KOPT-K1 (cell line): Measurements from ENCODE around the gene SLC7A9.
"Not testable (repeated sequence)": the region's sequence is repeated elsewhere in the genome, so short reads cannot be mapped to it uniquely, and the experiment has no call there.

Experiments used
- H3K27ac ChIP-seq: fragments of 200-600 bp; sonication (generic); 2 replicates; pipeline ENCODE4 v1.5.1; 2016; ENCODE audit warnings: antibody characterized with exemption, mild to moderate bottlenecking, low read depth, low read length; ENCODE audit not compliant: poor library complexity, severe bottlenecking
- H3K36me3 ChIP-seq: fragments of 200-600 bp; sonication (generic); 2 replicates; pipeline ENCODE4 v1.5.1; 2017; ENCODE audit warnings: antibody characterized with exemption, mild to moderate bottlenecking, low read length, moderate library complexity; ENCODE audit not compliant: insufficient read depth
- H3K9me3 ChIP-seq: fragments of 200-600 bp; sonication (generic); 2 replicates; pipeline ENCODE4 v1.5.1; 2017; ENCODE audit warnings: antibody characterized with exemption, low read length, mild to moderate bottlenecking; ENCODE audit not compliant: insufficient read depth, poor library complexity, severe bottlenecking

SLC7A9 gene

GRCh38 chr19:32891609-32892008 is 22.0 kb upstream of the SLC7A9 start:
- Histone ChIP-seq H3K27ac (no peak overlapping the region), H3K9me3 (peaks cover 30% of the 10 kb centered on the region), H3K36me3 (peaks cover 4% of the 10 kb centered on the region; the same call in 1 of the 2 replicates)

GRCh38 chr19:32890841-32891240 is 21.3 kb upstream of the SLC7A9 start:
- peaks cover 30% of the 10 kb centered on the region for H3K9me3 ChIP-seq

GRCh38 chr19:32890326-32890725 is 20.8 kb upstream of the SLC7A9 start:
- H3K36me3 ChIP-seq = peaks cover 4% of the 10 kb centered on the region; the same call in 1 of the 2 replicates
- H3K27ac ChIP-seq = no peak overlapping the region
- peaks cover 30% of the 10 kb centered on the region for H3K9me3 ChIP-seq

More at GRCh38 chr19:32890841-32891240, 21.3 kb upstream of the SLC7A9 start:
- Histone ChIP-seq H3K36me3 (peaks cover 4% of the 10 kb centered on the region; the same call in 1 of the 2 replicates), H3K27ac (no peak overlapping the region)

GRCh38 chr19:32889137-32889934 is 19.8 kb upstream of the SLC7A9 start:
- peaks cover 30% of the 10 kb centered on the region for H3K9me3 ChIP-seq
- peaks cover 4% of the 10 kb centered on the region; the same call in 1 of the 2 replicates for H3K36me3 ChIP-seq
- H3K27ac ChIP-seq = no peak overlapping the region

GRCh38 chr19:32887572-32888215 is 18.1 kb upstream of the SLC7A9 start:
- Histone ChIP-seq H3K36me3 (peaks cover 4% of the 10 kb centered on the region; the same call in 1 of the 2 replicates), H3K9me3 (peaks cover 23% of the 10 kb centered on the region), H3K27ac (no peak overlapping the region)

GRCh38 chr19:32886241-32886640 is 16.7 kb upstream of the SLC7A9 start:
- Histone ChIP-seq H3K36me3 (no peaks in the 10 kb centered on the region), H3K9me3 (peaks cover 9% of the 10 kb centered on the region), H3K27ac (no peak overlapping the region)

GRCh38 chr19:32885255-32885654 is 15.7 kb upstream of the SLC7A9 start:
- H3K9me3 ChIP-seq, H3K27ac ChIP-seq, H3K36me3 ChIP-seq: not testable (repeated sequence)

- no peaks in the 10 kb centered on the region for H3K36me3 ChIP-seq
- H3K27ac ChIP-seq = no peak overlapping the region
- no peaks in the 10 kb centered on the region for H3K9me3 ChIP-seq
Measured at GRCh38 chr19:32881766-32882165, 12.2 kb upstream of the SLC7A9 start.

GRCh38 chr19:32880622-32881021 is 11.1 kb upstream of the SLC7A9 start:
- H3K36me3 ChIP-seq = no peaks in the 10 kb centered on the region
- no peak overlapping the region for H3K27ac ChIP-seq
- no peaks in the 10 kb centered on the region for H3K9me3 ChIP-seq

- no peaks in the 10 kb centered on the region for H3K36me3 ChIP-seq
- H3K9me3 ChIP-seq = no peaks in the 10 kb centered on the region
- H3K27ac ChIP-seq = no peak overlapping the region
Measured at GRCh38 chr19:32879741-32880140, 10.2 kb upstream of the SLC7A9 start.

GRCh38 chr19:32878988-32879387 is 9.4 kb upstream of the SLC7A9 start:
- no peaks in the 10 kb centered on the region for H3K36me3 ChIP-seq
- no peaks in the 10 kb centered on the region for H3K9me3 ChIP-seq
- no peak overlapping the region for H3K27ac ChIP-seq

GRCh38 chr19:32877977-32878745 is 8.6 kb upstream of the SLC7A9 start:
- Histone ChIP-seq H3K9me3 (no peaks in the 10 kb centered on the region), H3K36me3 (no peaks in the 10 kb centered on the region), H3K27ac (no peak overlapping the region)

- Histone ChIP-seq H3K9me3 (no peaks in the 10 kb centered on the region), H3K27ac (no peak overlapping the region), H3K36me3 (no peaks in the 10 kb centered on the region)
Measured at GRCh38 chr19:32877323-32877912, 7.9 kb upstream of the SLC7A9 start.

GRCh38 chr19:32876919-32877285 is 7.3 kb upstream of the SLC7A9 start:
- no peaks in the 10 kb centered on the region for H3K36me3 ChIP-seq
- no peak overlapping the region for H3K27ac ChIP-seq
- H3K9me3 ChIP-seq = no peaks in the 10 kb centered on the region
